GM12878 (cell line): Measurements from ENCODE around the gene CIAO2B.

Experiments
- EZH2 ChIP-seq: IDR thresholded peaks from 2 replicates; pipeline ENCODE4 v1.6.1; 2012; ENCODE audit warnings: low read depth, mild to moderate bottlenecking, control low read depth, inconsistent platforms, low read length, borderline replicate concordance; ENCODE audit not compliant: control insufficient read depth
- IRF4 ChIP-seq: IDR thresholded peaks from 2 replicates; pipeline ENCODE4 v1.6.1; 2011; ENCODE audit warnings: low read depth, low read length
- KAT2A ChIP-seq: conservative IDR thresholded peaks from 2 replicates; pipeline ENCODE4 v1.6.1; 2011; ENCODE audit warnings: low read depth, low read length; ENCODE audit not compliant: control insufficient read depth
- MAX ChIP-seq: IDR thresholded peaks from 2 replicates; pipeline ENCODE4 v1.6.1; 2012; ENCODE audit warnings: low read depth, low read length, improper control_type of control experiment
- NR2F1 ChIP-seq: fragments of 450-650 bp; conservative IDR thresholded peaks from 2 replicates; pipeline ENCODE4 v1.6.1; 2017; ENCODE audit warnings: mild to moderate bottlenecking
- RAD51 ChIP-seq: fragments of 450-650 bp; IDR thresholded peaks from 2 replicates; pipeline ENCODE4 v1.6.1; 2016; ENCODE audit warnings: moderate library complexity, mild to moderate bottlenecking, inconsistent platforms
- SIN3A ChIP-seq: IDR thresholded peaks from 2 replicates; pipeline ENCODE4 v1.6.1; 2012; ENCODE audit warnings: low read depth, low read length, improper control_type of control experiment
- TF ChIP-seq, protein P1 (sequence below), 3 experiments: IDR thresholded peaks in 2 of 3; conservative IDR thresholded peaks in 1 of 3; 2 replicates each; pipeline ENCODE4 v1.5.1; 2011; ENCODE audit warnings: low read depth in 3 of 3, low read length in 3 of 3, mild to moderate bottlenecking in 3 of 3, control low read depth in 2 of 3, moderate library complexity in 2 of 3, inconsistent platforms in 1 of 3, mixed read lengths in 1 of 3; ENCODE audit not compliant: control insufficient read depth in 2 of 3, insufficient read depth in 1 of 3; ENCODE audit errors: extremely low read depth in 1 of 3

GRCh38 chr16:66894948-66895688, 39.1 kb downstream of the CIAO2B start:
- TF ChIP-seq SIN3A (no peak), KAT2A (no peak), EZH2 (no peak), NR2F1 (no peak), IRF4 (no peak), MAX (no peak), RAD51 (no peak)
- TF ChIP-seq, protein P1, sequence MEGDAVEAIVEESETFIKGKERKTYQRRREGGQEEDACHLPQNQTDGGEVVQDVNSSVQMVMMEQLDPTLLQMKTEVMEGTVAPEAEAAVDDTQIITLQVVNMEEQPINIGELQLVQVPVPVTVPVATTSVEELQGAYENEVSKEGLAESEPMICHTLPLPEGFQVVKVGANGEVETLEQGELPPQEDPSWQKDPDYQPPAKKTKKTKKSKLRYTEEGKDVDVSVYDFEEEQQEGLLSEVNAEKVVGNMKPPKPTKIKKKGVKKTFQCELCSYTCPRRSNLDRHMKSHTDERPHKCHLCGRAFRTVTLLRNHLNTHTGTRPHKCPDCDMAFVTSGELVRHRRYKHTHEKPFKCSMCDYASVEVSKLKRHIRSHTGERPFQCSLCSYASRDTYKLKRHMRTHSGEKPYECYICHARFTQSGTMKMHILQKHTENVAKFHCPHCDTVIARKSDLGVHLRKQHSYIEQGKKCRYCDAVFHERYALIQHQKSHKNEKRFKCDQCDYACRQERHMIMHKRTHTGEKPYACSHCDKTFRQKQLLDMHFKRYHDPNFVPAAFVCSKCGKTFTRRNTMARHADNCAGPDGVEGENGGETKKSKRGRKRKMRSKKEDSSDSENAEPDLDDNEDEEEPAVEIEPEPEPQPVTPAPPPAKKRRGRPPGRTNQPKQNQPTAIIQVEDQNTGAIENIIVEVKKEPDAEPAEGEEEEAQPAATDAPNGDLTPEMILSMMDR (IDR thresholded peaks at IDR 0.05 in 2 of 3, conservative IDR thresholded peaks at IDR 0.05 in 1 of 3; ENCODE audit: control insufficient read depth in 2 of 3, extremely low read depth in 1 of 3, insufficient read depth in 1 of 3, low read depth in 3 of 3, low read length in 3 of 3), result peak; percentile 86 to 95 (median 91); a peak in 5 of 6 replicates
